ENCODE data around the gene CCNL2. TPM values are rescaled to one million over a fixed set of nuclear protein-coding genes. Genes with fewer than 3 reads are reported as not detected.

CCNL2 gene
- polyA plus RNA-seq, 3 donors from 2014 or later, result 16.7 to 34.6 (median 22.0) TPM

DNA sequence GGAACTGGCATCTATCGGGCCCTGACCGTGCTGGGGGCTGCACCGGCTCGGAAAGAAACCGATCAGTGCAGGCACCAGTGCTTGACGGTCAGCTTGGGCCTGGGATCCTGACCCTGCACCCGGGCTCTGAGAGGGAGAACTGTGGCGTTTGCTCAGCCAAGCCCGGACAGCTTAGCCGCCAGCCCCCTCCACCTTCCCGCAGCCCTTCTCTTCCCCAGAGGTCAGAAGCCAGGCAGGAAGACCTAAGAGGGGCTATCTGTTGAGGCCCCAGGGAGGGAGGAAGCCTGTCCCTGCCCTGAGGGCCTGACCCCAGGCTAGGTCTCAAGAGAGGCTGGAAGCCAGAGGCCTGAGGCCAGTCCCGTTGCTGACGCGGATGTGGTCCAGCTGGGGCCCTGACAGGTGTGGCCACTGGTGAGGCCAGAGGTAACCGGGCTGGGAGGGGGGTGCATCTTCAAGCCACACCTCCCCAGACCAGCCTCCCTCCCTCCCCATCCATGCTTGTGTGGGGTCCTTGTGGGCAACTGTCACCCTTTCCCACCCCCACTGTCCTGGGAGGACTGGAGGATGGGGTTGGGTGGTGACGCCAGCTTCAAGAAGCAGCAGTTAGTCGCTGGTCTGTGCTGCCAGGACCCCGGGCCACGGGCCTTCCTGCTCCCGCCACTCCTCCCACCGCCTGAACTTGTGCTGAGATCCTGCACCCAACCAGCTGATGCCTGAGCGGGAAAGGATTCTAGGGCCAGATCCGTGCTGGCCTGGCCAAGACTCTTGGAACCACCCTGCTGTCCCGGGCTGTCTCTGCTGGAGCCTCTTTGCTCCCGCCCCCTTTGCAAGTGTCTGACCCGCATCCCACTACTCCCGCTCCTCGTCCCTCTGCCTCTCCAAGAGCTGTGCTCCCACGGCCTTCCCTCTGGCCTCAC, 47.4 kb downstream of the CCNL2 start:
- H3K9me3 Mint-ChIP-seq, result no peaks in the 10 kb centered on the region
- peak overlapping the region in 4 of 6 donors; percentile 45 to 83 (median 69) for H3K27ac Mint-ChIP-seq
- H3K36me3 Mint-ChIP-seq, result no peaks in the 10 kb centered on the region
- peaks cover 2 to 4% (median 3%) of the 10 kb centered on the region in 3 donors for H3K27me3 Mint-ChIP-seq (ENCODE audit: low read depth in 3 of 3)
- no peak for DNase-seq
- H3K4me1 Mint-ChIP-seq, result peaks cover 0 to 16% of the 10 kb centered on the region in 2 donors
- H3K4me3 Mint-ChIP-seq, result peak overlapping the region; percentile 54 to 76 (median 62)

DNA sequence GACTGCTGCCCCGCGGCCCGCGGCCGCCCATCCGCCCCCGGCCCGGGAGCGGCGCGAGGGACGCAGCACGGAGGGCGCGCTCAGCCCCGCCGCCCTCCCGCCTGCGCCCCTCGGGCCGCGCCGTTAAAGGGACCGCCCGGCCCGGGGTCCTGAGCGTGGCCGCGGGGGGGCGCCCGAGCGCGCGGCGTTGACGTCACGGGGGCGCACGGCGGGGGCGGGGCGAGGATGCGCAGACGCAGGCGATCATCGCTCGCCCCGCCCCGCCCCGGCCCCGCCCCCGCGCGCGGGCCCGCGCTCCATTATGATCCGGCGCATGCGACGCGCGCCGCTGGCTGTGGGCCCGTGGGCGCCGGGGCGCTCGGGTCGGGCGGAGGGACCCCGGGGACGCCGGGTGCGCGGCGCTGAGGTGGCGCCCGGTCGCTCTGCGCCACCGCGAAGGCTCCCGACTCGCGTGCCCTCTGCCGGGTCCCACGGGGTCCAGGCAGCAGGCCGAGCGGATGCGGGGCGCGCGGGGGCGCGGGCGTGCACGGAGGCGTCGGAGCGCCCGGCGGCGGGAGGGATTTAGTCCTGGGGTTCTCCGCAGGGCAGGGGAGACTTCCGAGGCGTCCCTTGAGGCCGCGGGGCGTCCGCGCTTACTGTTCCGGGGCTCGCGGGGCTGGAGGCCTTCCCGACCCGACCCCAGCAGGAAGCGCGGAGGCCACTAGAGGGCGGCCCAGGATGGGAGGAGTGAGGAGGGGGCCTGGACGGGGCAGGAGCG, 49.7 kb downstream of the CCNL2 start, which contains the start of gene DVL1:
DVL1 (minus strand) TSS at position 163 of the 757 bp plus-strand sequence. CDS start 353 bp downstream, outside the sequence.
- H3K27ac Mint-ChIP-seq, result peak within 1 kb of the TSS in 2 of 6 donors; percentile 32 to 69
- peak; percentile 83 to 86 (median 85) for DNase-seq

DNA sequence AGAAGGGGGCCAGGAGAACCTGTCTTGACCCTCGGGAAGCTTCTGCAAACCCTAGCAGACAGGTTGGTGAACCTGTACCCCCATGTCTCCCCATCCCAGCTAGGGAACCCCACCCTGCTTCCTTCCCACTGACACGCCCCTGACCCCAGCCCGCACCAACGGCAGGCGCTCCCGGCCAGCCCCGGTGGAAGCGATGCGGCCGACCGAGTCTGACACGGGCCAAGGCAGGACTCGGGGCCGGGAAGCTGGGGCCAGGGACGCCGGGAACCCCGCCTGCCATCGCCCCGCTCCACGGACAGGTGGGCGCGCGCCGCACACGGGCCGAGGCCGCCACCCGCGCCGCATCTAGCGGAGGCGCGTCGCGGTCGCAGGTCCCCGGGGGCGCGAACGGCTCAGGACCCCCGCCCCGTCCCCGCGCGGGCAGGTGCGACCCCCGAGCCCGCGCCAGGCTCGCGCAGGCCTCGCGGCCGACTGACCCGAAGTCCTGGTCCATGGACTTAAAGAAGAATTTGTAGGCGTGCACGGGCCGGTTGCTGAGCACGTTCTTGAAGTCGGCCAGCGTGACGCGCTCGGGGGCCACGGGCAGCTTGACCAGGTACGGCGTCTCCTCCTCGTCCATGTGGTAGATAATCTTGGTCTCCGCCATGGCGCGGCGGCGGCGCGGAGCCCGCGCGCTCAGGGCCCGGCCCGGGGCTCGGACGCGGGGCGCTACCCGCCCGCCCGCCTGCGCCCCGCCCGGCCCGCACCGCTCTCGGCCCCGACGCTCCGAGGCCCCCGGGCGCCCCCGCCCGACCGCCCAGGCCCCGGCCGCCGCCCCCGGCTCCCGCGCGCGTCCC, 50.5 kb downstream of the CCNL2 start:
- Mint-ChIP-seq H3K27ac (peak overlapping the region in 2 of 6 donors; percentile 32 to 69), H3K27me3 (ENCODE audit: low read depth in 3 of 3) (peaks cover 2 to 4% (median 3%) of the 10 kb centered on the region in 3 donors), H3K9me3 (no peaks in the 10 kb centered on the region), H3K4me1 (peaks cover 0 to 15% of the 10 kb centered on the region in 2 donors), H3K36me3 (no peaks in the 10 kb centered on the region), H3K4me3 (peak overlapping the region; percentile 65 to 85 (median 71))
- DNase-seq, result no peak

More for the DNA sequence above, 49.7 kb downstream of the CCNL2 start, which contains the start of gene DVL1:
- H3K4me3 Mint-ChIP-seq, result peak within 1 kb of the TSS; percentile 65 to 85 (median 71)
- no peaks in the 10 kb centered on the region for H3K9me3 Mint-ChIP-seq
- H3K36me3 Mint-ChIP-seq, result no peaks in the 10 kb centered on the region
- peaks cover 2 to 4% (median 3%) of the 10 kb centered on the region in 3 donors for H3K27me3 Mint-ChIP-seq (ENCODE audit: low read depth in 3 of 3)
- peaks cover 0 to 17% of the 10 kb centered on the region in 2 donors for H3K4me1 Mint-ChIP-seq

DNA sequence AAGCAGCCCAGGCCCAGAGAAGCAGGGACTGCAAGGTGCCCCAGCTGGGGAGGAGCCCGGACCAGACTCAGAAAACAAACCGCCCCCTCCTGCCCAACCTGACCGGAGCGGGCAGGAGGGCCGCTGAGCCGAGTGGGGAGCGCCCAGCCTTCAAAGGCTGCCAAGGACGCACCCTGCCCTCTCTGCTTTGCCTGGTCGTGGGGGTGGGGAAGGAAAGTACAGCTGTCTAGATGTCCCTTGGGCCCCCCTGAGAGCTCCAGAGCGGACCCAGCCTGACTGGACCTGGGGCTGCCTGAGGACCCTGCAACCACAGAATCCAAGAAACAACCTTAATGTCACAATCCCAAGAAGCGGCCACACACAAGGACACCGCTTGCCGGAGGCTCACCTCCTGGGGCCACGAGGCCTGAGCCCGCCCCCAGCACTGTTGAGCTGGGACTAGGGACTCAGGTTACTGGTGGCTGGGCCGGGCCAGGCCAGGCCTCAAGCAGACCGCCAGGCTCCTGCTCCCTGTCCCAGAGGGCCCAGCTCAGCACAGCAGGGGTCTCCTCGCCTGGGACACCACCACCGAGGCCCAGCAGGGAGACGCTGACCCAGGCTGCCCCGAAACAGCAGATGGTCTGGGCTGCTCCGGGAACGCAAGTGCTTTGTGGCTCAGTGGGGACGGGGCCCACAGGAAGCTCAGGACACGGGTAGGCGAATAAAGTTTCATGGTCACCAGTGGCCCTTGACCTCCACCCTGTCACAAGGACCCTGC, 51.3 kb downstream of the CCNL2 start:
- Mint-ChIP-seq H3K9me3 (no peaks in the 10 kb centered on the region), H3K4me1 (peaks cover 0 to 15% of the 10 kb centered on the region in 2 donors), H3K27ac (peak overlapping the region in 1 of 6 donors; percentile 25), H3K36me3 (no peaks in the 10 kb centered on the region), H3K27me3 (ENCODE audit: low read depth in 3 of 3) (peaks cover 2 to 3% (median 3%) of the 10 kb centered on the region in 3 donors), H3K4me3 (peak overlapping the region; percentile 62 to 85 (median 71))
- no peak for DNase-seq

DNA sequence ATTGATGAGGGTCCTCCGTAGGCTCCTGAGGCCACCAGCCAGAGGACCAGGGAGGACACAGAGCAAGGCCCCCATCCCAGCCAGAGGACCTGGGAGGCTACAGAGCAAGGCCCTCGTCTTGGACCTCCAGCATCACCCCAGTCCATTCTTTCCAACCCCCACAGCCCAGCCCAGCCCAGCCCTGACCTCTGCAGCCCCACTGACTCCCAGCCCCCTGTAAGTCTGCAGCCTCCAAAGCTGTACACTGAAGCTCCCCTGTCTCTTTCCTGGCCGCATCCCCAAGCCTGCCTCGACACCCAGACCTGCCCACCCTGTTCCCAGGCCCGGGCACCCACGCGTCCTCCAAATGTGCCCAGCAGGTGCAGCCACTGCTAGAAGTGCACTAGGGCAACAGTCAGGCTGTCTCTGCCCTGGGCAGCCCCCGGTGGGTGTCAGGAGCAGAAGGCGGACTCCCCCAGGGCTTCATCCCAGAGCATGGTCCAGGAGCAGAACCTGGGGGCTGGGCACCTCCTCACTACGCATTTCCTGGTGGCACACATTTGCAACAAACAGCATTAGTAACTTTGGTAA, 52.0 kb downstream of the CCNL2 start:
- peaks cover 0 to 2% (median 0%) of the 10 kb centered on the region in 3 donors for H3K27me3 Mint-ChIP-seq (ENCODE audit: low read depth in 3 of 3)
- no peaks in the 10 kb centered on the region for H3K9me3 Mint-ChIP-seq
- H3K4me3 Mint-ChIP-seq, result peak overlapping the region in 4 of 5 donors; percentile 42 to 68 (median 50)
- DNase-seq, result no peak
- H3K4me1 Mint-ChIP-seq, result peaks cover 0 to 14% of the 10 kb centered on the region in 2 donors
- no peak overlapping the region for H3K27ac Mint-ChIP-seq
- no peaks in the 10 kb centered on the region for H3K36me3 Mint-ChIP-seq

DNA sequence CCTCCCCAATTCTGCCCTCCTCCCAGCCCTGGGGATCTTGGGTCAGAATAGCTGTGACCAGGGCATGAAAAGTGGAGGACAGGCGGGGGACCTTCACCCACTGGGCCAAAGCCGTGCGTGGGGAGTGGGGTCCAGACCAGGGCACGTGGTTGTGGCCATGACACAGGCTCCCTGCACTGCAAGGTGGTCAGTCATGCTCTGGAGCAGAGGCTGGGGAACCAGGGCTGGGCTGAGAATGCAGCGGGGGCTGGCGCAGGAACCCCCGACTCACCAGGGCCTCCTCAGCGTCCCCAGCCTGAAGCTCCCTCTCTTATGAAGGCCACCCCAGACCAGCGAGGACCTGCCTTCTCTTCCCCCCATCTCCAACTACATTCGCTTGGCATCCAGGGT, 52.6 kb downstream of the CCNL2 start:
- Mint-ChIP-seq H3K9me3 (no peaks in the 10 kb centered on the region), H3K4me3 (peak overlapping the region in 2 of 5 donors; percentile 53 to 68), H3K27ac (no peak overlapping the region), H3K27me3 (ENCODE audit: low read depth in 3 of 3) (peaks cover 0 to 2% (median 0%) of the 10 kb centered on the region in 3 donors), H3K4me1 (peaks cover 0 to 14% of the 10 kb centered on the region in 2 donors), H3K36me3 (no peaks in the 10 kb centered on the region)
- no peak for DNase-seq

DNA sequence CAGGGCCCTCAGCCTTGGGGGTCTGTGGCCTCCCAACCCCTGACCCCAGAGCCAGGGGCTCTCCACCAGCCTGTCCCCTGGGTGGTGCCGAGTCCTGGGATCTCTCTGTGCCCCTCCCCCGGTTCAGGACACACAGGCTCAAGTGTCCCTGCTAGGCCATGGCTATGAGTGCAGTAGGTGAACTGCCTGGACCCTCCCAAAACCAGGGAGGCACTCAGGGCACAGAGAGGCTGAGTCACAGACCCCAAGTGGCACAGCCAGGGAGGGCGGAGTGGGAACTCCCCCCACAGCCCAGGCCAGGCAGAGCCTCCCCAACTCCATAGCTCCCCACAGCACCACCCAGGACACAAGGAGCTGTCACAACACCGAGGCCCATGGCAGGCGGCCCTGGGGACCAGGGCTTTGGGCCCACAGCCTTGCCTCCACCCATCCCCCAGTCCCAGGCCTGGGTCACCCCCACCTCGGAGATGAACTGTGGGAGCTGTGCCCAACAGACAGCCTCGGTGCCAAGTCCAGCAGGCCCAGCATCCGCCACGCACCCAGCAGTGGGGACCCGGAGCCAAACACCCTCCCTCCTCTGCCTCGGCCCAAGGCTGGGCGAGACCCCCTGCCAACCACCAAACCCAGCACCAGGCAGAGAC, 53.2 kb downstream of the CCNL2 start:
- no peak for DNase-seq
- Mint-ChIP-seq H3K27ac (no peak overlapping the region), H3K27me3 (ENCODE audit: low read depth in 3 of 3) (peaks cover 0 to 2% (median 2%) of the 10 kb centered on the region in 3 donors), H3K36me3 (peaks cover 0 to 3% (median 0%) of the 10 kb centered on the region in 3 donors), H3K4me3 (no peak overlapping the region), H3K4me1 (peaks cover 0 to 15% of the 10 kb centered on the region in 2 donors), H3K9me3 (no peaks in the 10 kb centered on the region)

DNA sequence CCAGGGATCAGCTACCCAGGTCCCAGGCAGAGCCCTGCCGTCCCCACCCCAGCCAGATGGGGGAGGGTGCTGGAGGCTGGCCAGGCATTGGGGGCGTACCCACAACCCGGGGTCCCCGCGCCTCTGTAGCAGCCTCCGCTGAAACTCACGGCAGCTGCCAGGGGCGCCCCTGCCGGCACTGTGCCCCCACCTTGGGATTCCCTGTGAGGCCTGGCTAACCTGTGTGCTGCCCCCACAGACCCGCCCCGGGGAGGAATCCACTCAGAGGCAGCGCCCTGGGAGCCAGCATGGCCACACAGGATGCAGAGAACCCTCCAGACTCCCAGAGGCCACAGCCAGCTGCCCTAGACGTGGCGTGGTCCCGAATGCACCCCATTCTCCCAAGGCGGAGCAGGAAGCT, 53.8 kb downstream of the CCNL2 start:
- Mint-ChIP-seq H3K4me3 (no peak overlapping the region), H3K27me3 (ENCODE audit: low read depth in 3 of 3) (peaks cover 0 to 2% (median 2%) of the 10 kb centered on the region in 3 donors), H3K4me1 (peaks cover 0 to 18% of the 10 kb centered on the region in 2 donors), H3K36me3 (peaks cover 0 to 5% (median 0%) of the 10 kb centered on the region in 3 donors), H3K9me3 (no peaks in the 10 kb centered on the region), H3K27ac (no peak overlapping the region)
- DNase-seq, result no peak

DNA sequence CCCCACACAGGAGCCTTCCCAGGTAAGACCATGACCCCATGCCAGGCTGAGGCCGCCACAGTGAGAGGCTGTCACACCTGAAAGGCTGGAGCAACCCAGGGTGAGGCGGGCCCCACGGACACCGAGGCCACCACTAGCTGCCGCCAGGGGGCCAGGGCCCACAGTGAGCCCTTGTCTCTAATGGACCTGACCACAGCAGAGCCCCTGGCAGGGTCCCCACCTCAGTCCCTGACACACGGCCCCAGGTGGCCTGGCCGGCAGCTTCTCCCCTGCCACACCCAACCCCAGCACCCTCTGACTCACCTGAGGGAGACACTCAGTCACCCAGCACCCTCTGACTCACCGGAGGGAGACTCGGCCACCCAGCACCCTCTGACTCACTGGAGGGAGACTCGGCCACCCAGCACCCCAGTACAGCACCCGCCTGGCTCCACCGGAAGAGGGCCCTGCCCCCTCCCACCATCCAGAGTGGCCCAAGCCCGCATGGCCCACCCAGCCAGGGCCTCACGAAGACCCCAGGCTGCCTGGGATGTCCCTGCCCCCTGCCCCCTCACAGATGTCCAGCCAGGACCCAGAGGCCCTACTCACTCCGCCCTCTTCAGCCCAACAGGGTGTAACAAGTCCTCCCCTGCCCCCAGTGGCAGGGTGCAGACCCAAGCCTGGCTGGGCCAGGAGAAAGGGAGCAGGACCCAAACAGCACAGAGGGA, 54.3 kb downstream of the CCNL2 start:
- peaks cover 0 to 5% (median 0%) of the 10 kb centered on the region in 3 donors for H3K36me3 Mint-ChIP-seq
- no peak overlapping the region for H3K4me3 Mint-ChIP-seq
- no peaks in the 10 kb centered on the region for H3K9me3 Mint-ChIP-seq
- H3K27me3 Mint-ChIP-seq (ENCODE audit: low read depth in 3 of 3), result peaks cover under 1 to 2% (median 2%) of the 10 kb centered on the region in 3 donors
- H3K27ac Mint-ChIP-seq, result no peak overlapping the region
- peaks cover 0 to 18% of the 10 kb centered on the region in 2 donors for H3K4me1 Mint-ChIP-seq
- DNase-seq, result no peak

DNA sequence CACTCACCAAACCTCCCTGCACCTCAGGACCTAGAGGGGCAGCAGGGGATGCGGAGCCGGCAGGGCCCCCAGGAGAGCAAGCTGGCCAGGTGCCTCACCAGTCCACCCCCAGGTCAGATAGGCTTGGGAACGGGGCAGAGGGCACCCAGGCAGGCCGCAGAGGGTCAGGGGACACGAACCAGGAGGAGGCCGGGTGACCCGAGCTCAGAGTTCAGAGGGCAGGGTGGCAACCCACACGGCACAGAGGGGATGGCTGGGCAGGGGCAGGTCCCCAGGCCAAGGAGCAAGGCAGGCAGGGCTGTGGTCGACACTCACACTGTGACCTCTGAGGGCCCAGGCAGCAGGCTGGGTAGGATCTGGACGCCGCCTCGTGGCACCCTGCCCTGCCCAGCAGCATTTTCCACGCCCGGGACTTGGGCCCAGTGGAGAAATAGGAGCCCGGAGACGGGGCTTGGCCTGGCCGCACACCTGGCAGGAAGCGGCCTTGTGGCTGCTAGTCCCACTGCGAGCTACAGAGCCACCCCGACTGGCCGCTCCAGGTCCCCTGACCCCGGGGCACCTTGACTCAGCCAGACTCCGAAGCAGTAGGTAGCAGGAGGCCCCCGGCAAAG, 55.2 kb downstream of the CCNL2 start:
- H3K4me3 Mint-ChIP-seq, result no peak overlapping the region
- peaks cover 0 to 18% of the 10 kb centered on the region in 2 donors for H3K4me1 Mint-ChIP-seq
- peaks cover 0 to 5% (median 0%) of the 10 kb centered on the region in 3 donors for H3K36me3 Mint-ChIP-seq
- DNase-seq, result no peak
- H3K27ac Mint-ChIP-seq, result no peak overlapping the region
- H3K9me3 Mint-ChIP-seq, result no peaks in the 10 kb centered on the region
- H3K27me3 Mint-ChIP-seq (ENCODE audit: low read depth in 3 of 3), result peaks cover 2 to 3% (median 2%) of the 10 kb centered on the region in 3 donors

DNA sequence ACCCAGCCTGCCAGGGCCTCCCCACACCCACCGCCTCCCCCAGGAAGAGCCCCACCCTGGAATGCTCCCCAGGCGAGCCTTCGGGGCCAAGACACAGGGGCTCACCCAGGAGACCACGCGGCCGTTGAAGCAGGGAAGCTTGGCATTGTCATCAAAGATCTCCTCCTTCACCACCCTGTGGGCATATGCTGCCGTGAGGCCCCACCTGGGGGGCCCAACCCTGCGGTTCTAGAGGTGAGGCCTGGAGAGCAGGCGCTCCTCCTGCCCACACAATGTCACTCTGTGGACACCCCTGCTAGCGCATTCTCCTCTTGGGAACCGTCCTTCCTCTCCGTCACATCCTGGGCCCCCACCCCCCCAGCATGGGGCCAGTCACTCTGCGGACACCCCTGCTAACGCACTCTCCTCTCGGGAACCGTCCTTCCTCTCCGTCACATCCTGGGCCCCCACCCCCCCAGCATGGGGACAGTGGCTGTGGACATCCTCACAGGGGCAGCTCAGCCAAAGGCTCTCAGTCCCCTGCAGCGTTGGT, 56.5 kb downstream of the CCNL2 start:
- no peak overlapping the region for H3K27ac Mint-ChIP-seq
- H3K4me1 Mint-ChIP-seq, result peaks cover 0 to 13% of the 10 kb centered on the region in 2 donors
- peaks cover 0 to 5% (median 0%) of the 10 kb centered on the region in 3 donors for H3K36me3 Mint-ChIP-seq
- H3K4me3 Mint-ChIP-seq, result no peak overlapping the region
- no peak for DNase-seq
- no peaks in the 10 kb centered on the region for H3K9me3 Mint-ChIP-seq
- peaks cover 0 to 3% (median 2%) of the 10 kb centered on the region in 3 donors for H3K27me3 Mint-ChIP-seq (ENCODE audit: low read depth in 3 of 3)
